ENCODE results near the gene CFAP46. TPM values are rescaled to one million over a fixed set of nuclear protein-coding genes. Genes with fewer than 3 reads are reported as not detected.
"Not testable (repeated sequence)": the region's sequence is repeated elsewhere in the genome, so short reads cannot be mapped to it uniquely, and the experiment has no call there.

The CFAP46 gene
- total RNA-seq, 1 donor from 2014 or later: 1.1 TPM

GRCh38 chr10:132908621-132909295, 33.6 kb downstream of the CFAP46 start:
- ATAC-seq: no peak
- DNase-seq (ENCODE audit: low spot score): no peak
- intact Hi-C loops (cut with DNase I): no loop called here

- peak; percentile 45 for DNase-seq (ENCODE audit: low spot score)
- no peak for ATAC-seq
- intact Hi-C loops (cut with DNase I): no loop called here
Measured at GRCh38 chr10:132907821-132908620, 34.3 kb downstream of the CFAP46 start.

GRCh38 chr10:132906836-132907235, 35.5 kb downstream of the CFAP46 start:
- intact Hi-C loops (cut with DNase I): no loop called here
- ATAC-seq (no peak), DNase-seq (ENCODE audit: low spot score) (peak; percentile 35)

GRCh38 chr10:132906106-132906505, 36.3 kb downstream of the CFAP46 start:
- DNase-seq (ENCODE audit: low spot score): no peak
- ATAC-seq: no peak
- intact Hi-C loops (cut with DNase I): no loop called here

GRCh38 chr10:132905661-132906060, 36.7 kb downstream of the CFAP46 start:
- DNase-seq (ENCODE audit: low spot score): no peak
- ATAC-seq: no peak
- intact Hi-C loops (cut with DNase I): no loop called here

GRCh38 chr10:132904814-132905649, 37.3 kb downstream of the CFAP46 start:
- intact Hi-C loops (cut with DNase I): no loop called here
- DNase-seq (ENCODE audit: low spot score): no peak
- ATAC-seq: no peak

GRCh38 chr10:132904181-132904813, 38.1 kb downstream of the CFAP46 start:
- intact Hi-C loops (cut with DNase I): no loop called here
- DNase-seq (ENCODE audit: low spot score): no peak
- no peak for ATAC-seq

- ATAC-seq; intact Hi-C loops (cut with DNase I); DNase-seq (ENCODE audit: low spot score): not testable (repeated sequence)
Measured at GRCh38 chr10:132902656-132903575, 39.5 kb downstream of the CFAP46 start.

GRCh38 chr10:132901351-132901750, 41.0 kb downstream of the CFAP46 start:
- intact Hi-C loops (cut with DNase I): no loop called here
- ATAC-seq: no peak

GRCh38 chr10:132900211-132900756, 42.1 kb downstream of the CFAP46 start:
- DNase-seq (ENCODE audit: low spot score) (no peak), ATAC-seq (no peak)
- intact Hi-C loops (cut with DNase I): no loop called here

More at GRCh38 chr10:132901351-132901750, 41.0 kb downstream of the CFAP46 start:
- no peak for DNase-seq (ENCODE audit: low spot score)

GRCh38 chr10:132899751-132900065, 42.7 kb downstream of the CFAP46 start:
- DNase-seq (ENCODE audit: low spot score) (no peak), ATAC-seq (no peak)
- intact Hi-C loops (cut with DNase I): no loop called here

GRCh38 chr10:132899054-132899750, 43.2 kb downstream of the CFAP46 start:
- ATAC-seq (no peak), DNase-seq (ENCODE audit: low spot score) (peak; percentile 48)

GRCh38 chr10:132898391-132899053, 43.8 kb downstream of the CFAP46 start:
- ATAC-seq (no peak), DNase-seq (ENCODE audit: low spot score) (peak; percentile 39)
- intact Hi-C loops (cut with DNase I): no loop called here

More at GRCh38 chr10:132899054-132899750, 43.2 kb downstream of the CFAP46 start:
- intact Hi-C loops (cut with DNase I): no loop called here

GRCh38 chr10:132897516-132898381, 44.6 kb downstream of the CFAP46 start:
- no peak for ATAC-seq
- DNase-seq (ENCODE audit: low spot score): peak; percentile 42
- intact Hi-C loops (cut with DNase I): no loop called here

GRCh38 chr10:132893786-132894185, 48.6 kb downstream of the CFAP46 start:
- DNase-seq (ENCODE audit: low spot score); intact Hi-C loops (cut with DNase I); ATAC-seq: not testable (repeated sequence)

GRCh38 chr10:132893090-132893489, 49.3 kb downstream of the CFAP46 start:
- intact Hi-C loops (cut with DNase I): no loop called here
- peak; percentile 42 for DNase-seq (ENCODE audit: low spot score)
- ATAC-seq: peak; percentile 22
